Measurements from ENCODE around the gene PRKAG2. TPM values are rescaled to one million over a fixed set of nuclear protein-coding genes. Genes with fewer than 3 reads are reported as not detected.

Gene PRKAG2
- total and polyA plus RNA-seq, 2 of the 13 experiments (the other 11 are each of a cell fraction or from before 2014, with no cell fraction given): 0.90 to 1.3 TPM

DNA sequence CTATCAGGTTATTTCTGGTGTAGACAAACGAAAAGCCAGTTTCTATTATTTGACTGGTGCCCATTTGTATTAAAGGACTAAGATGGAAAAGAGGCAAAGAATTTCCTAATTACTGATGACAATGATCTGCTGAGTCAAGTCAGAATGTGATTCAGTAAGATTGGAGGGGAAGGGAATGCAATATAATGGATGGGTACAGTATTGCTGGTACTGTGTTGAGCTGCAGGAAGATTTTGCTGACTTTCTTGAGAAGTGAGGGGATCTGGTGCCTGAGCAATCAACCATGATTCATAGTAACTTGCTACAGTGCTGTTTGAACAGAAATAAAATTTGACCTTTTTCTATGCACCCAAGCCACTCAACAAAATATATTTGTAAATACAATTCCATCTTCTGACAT, 218.1 kb downstream of the PRKAG2 start (continued):
- TF ChIP-seq, protein P1, sequence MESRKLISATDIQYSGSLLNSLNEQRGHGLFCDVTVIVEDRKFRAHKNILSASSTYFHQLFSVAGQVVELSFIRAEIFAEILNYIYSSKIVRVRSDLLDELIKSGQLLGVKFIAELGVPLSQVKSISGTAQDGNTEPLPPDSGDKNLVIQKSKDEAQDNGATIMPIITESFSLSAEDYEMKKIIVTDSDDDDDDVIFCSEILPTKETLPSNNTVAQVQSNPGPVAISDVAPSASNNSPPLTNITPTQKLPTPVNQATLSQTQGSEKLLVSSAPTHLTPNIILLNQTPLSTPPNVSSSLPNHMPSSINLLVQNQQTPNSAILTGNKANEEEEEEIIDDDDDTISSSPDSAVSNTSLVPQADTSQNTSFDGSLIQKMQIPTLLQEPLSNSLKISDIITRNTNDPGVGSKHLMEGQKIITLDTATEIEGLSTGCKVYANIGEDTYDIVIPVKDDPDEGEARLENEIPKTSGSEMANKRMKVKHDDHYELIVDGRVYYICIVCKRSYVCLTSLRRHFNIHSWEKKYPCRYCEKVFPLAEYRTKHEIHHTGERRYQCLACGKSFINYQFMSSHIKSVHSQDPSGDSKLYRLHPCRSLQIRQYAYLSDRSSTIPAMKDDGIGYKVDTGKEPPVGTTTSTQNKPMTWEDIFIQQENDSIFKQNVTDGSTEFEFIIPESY (CRISPR knock-in tag; IDR thresholded peaks at IDR 0.05): no peak
- TF ChIP-seq CREB1 (IDR thresholded peaks at IDR 0.05) (no peak), CREB1 (CRISPR knock-in tag; IDR thresholded peaks at IDR 0.05) (no peak), WIZ (CRISPR knock-in tag; IDR thresholded peaks at IDR 0.05) (no peak), ZNF329 (CRISPR knock-in tag; IDR thresholded peaks at IDR 0.05; ENCODE audit: low read depth) (no peak), CHD4 (IDR thresholded peaks at IDR 0.05; ENCODE audit: borderline replicate concordance, low read length) (no peak), KAT7 (CRISPR knock-in tag; IDR thresholded peaks at IDR 0.05; ENCODE audit: borderline replicate concordance) (no peak), MIER3 (CRISPR knock-in tag; IDR thresholded peaks at IDR 0.05; ENCODE audit: borderline replicate concordance) (no peak), ATAD3A (CRISPR knock-in tag; IDR thresholded peaks at IDR 0.05) (no peak), ZNF891 (CRISPR knock-in tag; IDR thresholded peaks at IDR 0.05) (no peak)

DNA sequence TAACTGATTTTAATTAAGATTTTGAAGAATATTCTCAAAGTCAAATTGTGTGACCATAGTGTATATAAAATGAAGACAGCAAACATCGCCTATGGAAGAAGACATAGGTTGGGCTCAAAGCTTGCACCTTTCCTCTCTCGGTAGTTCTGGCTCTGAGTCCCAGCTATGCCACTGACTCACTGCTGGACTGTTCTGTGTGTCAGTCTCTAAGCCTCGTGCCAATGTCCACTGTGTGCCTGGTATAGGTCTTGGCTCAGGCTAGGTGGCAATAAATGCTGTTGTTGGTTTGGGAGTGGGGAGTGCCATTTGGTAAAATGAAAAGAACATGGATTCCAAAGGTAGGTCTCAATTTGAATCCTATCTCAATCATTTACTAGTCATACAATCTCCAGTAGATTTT, 219.7 kb downstream of the PRKAG2 start:
- CTCF ChIA-PET (ENCODE audit: low intra/inter-chr PET ratio, low total read pairs): no interaction called here
- Histone ChIP-seq H3K79me2 (ENCODE audit: insufficient read depth, low read length) (no peaks in the 10 kb centered on the region), H4K20me1 (ENCODE audit: insufficient read depth, low read length) (no peaks in the 10 kb centered on the region), H3K4me1 (ENCODE audit: insufficient read depth, low read length) (no peaks in the 10 kb centered on the region), H3K9ac (ENCODE audit: insufficient read depth, low read depth, low read length) (no peak overlapping the region), H3K27ac (ENCODE audit: extremely low read length, insufficient read depth, low read length) (no peak overlapping the region), H3K4me2 (ENCODE audit: low read depth, low read length) (no peak overlapping the region), H3K4me3 (replicated peaks in 1 of 3; ENCODE audit: insufficient read depth in 1 of 3, low read depth in 2 of 3, low read length in 3 of 3) (no peak overlapping the region), H3K9me3 (ENCODE audit: low read length) (no peaks in the 10 kb centered on the region), H2AFZ (ENCODE audit: low read length) (no peak overlapping the region), H3K36me3 (replicated peaks in 1 of 2; ENCODE audit: control insufficient read depth in 1 of 2, insufficient read depth in 2 of 2, low read length in 2 of 2) (no peaks in the 10 kb centered on the region), H3K27me3 (ENCODE audit: control insufficient read depth in 1 of 2, insufficient read depth in 2 of 2, low read length in 2 of 2) (no peaks in the 10 kb centered on the region)
- FAIRE-seq (no peak), ATAC-seq (no peak), DNase-seq (ENCODE audit: low spot score) (no peak)
- in situ Hi-C loops (cut with HindIII; ENCODE audit: extremely low pct_ligation_motif_present, low pct_unique_long_range_greater_than_20kb): no loop called here
- BruUV-seq (replicated peaks): no TSS peak
- POLR2A ChIA-PET: no interaction called here
- intact Hi-C loops (cut with micrococcal nuclease; ENCODE audit: unreplicated experiment): no loop called here
- WGBS (ENCODE audit: low lambda C conversion rate): 31% methylated on average over 3 of the region's 3 CpGs
- TF ChIP-seq YEATS2 (CRISPR knock-in tag; IDR thresholded peaks at IDR 0.05; ENCODE audit: borderline replicate concordance) (no peak), NR3C1 (CRISPR knock-in tag; IDR thresholded peaks at IDR 0.05) (no peak)
- TF ChIP-seq, protein P2, sequence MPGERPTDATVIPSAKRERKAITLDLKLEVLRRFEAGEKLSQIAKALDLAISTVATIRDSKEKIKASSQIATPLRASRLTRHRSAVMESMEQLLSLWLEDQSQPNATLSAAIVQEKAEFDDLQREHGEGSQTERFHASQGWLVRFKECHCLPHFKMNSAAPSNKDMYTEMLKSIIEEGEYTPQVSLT (CRISPR knock-in tag; IDR thresholded peaks at IDR 0.05; ENCODE audit: borderline replicate concordance, low read depth): no peak
- TF ChIP-seq, protein P3, sequence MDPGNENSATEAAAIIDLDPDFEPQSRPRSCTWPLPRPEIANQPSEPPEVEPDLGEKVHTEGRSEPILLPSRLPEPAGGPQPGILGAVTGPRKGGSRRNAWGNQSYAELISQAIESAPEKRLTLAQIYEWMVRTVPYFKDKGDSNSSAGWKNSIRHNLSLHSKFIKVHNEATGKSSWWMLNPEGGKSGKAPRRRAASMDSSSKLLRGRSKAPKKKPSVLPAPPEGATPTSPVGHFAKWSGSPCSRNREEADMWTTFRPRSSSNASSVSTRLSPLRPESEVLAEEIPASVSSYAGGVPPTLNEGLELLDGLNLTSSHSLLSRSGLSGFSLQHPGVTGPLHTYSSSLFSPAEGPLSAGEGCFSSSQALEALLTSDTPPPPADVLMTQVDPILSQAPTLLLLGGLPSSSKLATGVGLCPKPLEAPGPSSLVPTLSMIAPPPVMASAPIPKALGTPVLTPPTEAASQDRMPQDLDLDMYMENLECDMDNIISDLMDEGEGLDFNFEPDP (CRISPR knock-in tag; conservative IDR thresholded peaks at IDR 0.05): no peak
